Measurements from ENCODE around the gene GCC1. TPM values are rescaled to one million over a fixed set of nuclear protein-coding genes. Genes with fewer than 3 reads are reported as not detected.

GCC1 gene
- total RNA-seq, 3 donors from 2014 or later (not counting 1 experiment from before 2014, with no cell fraction given) = 26.1 to 32.1 (median 28.7) TPM

DNA sequence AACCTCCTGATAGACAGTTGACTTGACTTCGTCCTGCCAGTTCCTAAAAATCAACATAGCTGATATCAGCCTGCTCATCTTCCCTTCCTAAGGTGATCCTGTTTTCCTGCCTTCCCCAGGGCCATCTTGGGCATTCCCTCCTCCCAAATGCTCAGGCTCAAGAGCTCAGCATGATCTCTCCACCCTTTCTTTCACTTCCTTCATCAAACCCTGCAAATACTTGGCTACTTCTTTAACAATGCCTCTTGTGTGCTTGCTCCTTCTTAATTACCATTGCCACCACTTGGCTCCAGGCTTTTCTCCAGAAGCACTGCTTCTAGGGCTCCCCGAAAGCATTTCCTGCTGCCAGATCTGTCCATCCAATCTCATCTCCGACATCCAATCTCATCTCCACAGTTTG lies 15.5 kb upstream of the GCC1 start:
- Mint-ChIP-seq H3K4me3 (no peak overlapping the region), H3K4me1 (no peaks in the 10 kb centered on the region), H3K27me3 (ENCODE audit: low read depth in 2 of 2) (no peaks in the 10 kb centered on the region), H3K27ac (no peak overlapping the region), H3K9me3 (no peaks in the 10 kb centered on the region), H3K36me3 (no peaks in the 10 kb centered on the region)
- WGBS (ENCODE audit: insufficient coverage) = 86% methylated on average over 3 of the region's 3 CpGs
- Histone ChIP-seq H3K36me3 (ENCODE audit: control insufficient read depth, insufficient read depth, low read length) (no peaks in the 10 kb centered on the region), H3K9me3 (ENCODE audit: control insufficient read depth, insufficient read depth, low read length) (no peaks in the 10 kb centered on the region), H3K27ac (ENCODE audit: low read length) (no peak overlapping the region), H3K4me3 (ENCODE audit: low read length) (no peak overlapping the region), H3K27me3 (ENCODE audit: control insufficient read depth, insufficient read depth, low read length) (no peaks in the 10 kb centered on the region), H3K4me1 (ENCODE audit: control insufficient read depth, insufficient read depth, low read length) (no peaks in the 10 kb centered on the region)
- no peak for ATAC-seq
- TF ChIP-seq, protein P1, sequence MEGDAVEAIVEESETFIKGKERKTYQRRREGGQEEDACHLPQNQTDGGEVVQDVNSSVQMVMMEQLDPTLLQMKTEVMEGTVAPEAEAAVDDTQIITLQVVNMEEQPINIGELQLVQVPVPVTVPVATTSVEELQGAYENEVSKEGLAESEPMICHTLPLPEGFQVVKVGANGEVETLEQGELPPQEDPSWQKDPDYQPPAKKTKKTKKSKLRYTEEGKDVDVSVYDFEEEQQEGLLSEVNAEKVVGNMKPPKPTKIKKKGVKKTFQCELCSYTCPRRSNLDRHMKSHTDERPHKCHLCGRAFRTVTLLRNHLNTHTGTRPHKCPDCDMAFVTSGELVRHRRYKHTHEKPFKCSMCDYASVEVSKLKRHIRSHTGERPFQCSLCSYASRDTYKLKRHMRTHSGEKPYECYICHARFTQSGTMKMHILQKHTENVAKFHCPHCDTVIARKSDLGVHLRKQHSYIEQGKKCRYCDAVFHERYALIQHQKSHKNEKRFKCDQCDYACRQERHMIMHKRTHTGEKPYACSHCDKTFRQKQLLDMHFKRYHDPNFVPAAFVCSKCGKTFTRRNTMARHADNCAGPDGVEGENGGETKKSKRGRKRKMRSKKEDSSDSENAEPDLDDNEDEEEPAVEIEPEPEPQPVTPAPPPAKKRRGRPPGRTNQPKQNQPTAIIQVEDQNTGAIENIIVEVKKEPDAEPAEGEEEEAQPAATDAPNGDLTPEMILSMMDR (IDR thresholded peaks at IDR 0.05) = no peak
- intact Hi-C loops (cut with micrococcal nuclease) = no loop called here
- DNase-seq = no peak

DNA sequence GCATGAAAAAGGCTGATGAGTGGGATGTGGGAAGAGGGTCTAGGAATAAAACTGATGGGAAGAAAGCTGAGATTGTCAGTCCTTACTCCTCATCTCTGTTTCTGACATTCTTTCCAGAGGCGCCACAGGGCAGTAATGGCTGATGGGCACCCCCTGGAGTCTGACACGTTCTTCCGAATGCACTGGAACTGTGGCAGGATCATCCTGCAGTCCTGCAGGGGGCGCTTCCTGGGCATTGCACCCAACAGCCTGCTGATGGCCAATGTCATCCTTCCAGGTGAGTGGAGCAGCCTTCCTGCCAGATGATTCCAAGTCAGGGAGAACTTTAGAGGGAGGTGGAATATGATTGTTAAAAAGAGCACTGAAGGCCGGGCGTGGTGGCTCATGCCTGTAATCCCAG lies 12.9 kb upstream of the GCC1 start:
- H3K27me3 Mint-ChIP-seq (ENCODE audit: low read depth in 2 of 2) = no peaks in the 10 kb centered on the region
- Histone ChIP-seq H3K4me1 (ENCODE audit: control insufficient read depth, insufficient read depth, low read length) (no peaks in the 10 kb centered on the region), H3K36me3 (ENCODE audit: control insufficient read depth, insufficient read depth, low read length) (no peaks in the 10 kb centered on the region), H3K4me3 (ENCODE audit: low read length) (no peak overlapping the region), H3K27ac (ENCODE audit: low read length) (no peak overlapping the region), H3K27me3 (ENCODE audit: control insufficient read depth, insufficient read depth, low read length) (no peaks in the 10 kb centered on the region), H3K9me3 (ENCODE audit: control insufficient read depth, insufficient read depth, low read length) (no peaks in the 10 kb centered on the region)
- no peaks in the 10 kb centered on the region for H3K9me3 Mint-ChIP-seq
- H3K36me3 Mint-ChIP-seq = no peaks in the 10 kb centered on the region
- TF ChIP-seq, protein P1 (IDR thresholded peaks at IDR 0.05) = no peak
- intact Hi-C loops (cut with micrococcal nuclease) = no loop called here
- DNase-seq = peak in 1 of 2 donors; percentile 20
- H3K27ac Mint-ChIP-seq = no peak overlapping the region
- no peaks in the 10 kb centered on the region for H3K4me1 Mint-ChIP-seq
- ATAC-seq = no peak
- H3K4me3 Mint-ChIP-seq = no peak overlapping the region
- WGBS (ENCODE audit: insufficient coverage) = 80% methylated on average over 6 of the region's 6 CpGs

DNA sequence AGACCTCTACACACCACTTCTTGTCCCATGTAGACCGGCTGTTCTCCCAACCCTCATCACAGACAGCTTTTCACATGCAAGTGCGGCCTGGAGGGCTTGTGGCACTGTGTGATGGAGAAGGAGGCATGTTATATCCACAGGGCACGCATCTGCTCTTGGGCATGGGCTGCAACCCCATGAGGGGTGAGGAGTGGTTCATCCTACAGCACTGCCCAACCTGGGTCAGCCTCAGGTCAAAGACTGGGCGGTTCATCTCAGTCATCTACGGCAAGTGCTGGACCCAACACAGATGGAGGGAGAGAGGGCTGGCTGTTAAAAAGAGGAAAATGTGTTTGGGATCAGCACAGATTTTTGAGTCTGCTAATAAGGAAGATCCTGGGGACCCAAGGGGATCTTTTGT lies 10.3 kb upstream of the GCC1 start:
- H3K27me3 Mint-ChIP-seq (ENCODE audit: low read depth in 2 of 2) = no peaks in the 10 kb centered on the region
- intact Hi-C loops (cut with micrococcal nuclease) = no loop called here
- no peaks in the 10 kb centered on the region for H3K27me3 ChIP-seq (ENCODE audit: control insufficient read depth, insufficient read depth, low read length)
- no peak for DNase-seq
- WGBS (ENCODE audit: insufficient coverage) = 97% methylated on average over 3 of the region's 5 CpGs
- no peak for ATAC-seq
- no peaks in the 10 kb centered on the region for H3K4me1 ChIP-seq (ENCODE audit: control insufficient read depth, insufficient read depth, low read length)
- peaks cover 0 to 6% of the 10 kb centered on the region in 2 donors for H3K4me1 Mint-ChIP-seq
- H3K36me3 Mint-ChIP-seq = no peaks in the 10 kb centered on the region
- H3K9me3 ChIP-seq (ENCODE audit: control insufficient read depth, insufficient read depth, low read length) = no peaks in the 10 kb centered on the region
- TF ChIP-seq, protein P1 (IDR thresholded peaks at IDR 0.05) = no peak
- no peaks in the 10 kb centered on the region for H3K9me3 Mint-ChIP-seq
- no peak overlapping the region for H3K4me3 ChIP-seq (ENCODE audit: low read length)
- H3K36me3 ChIP-seq (ENCODE audit: control insufficient read depth, insufficient read depth, low read length) = peaks cover 11% of the 10 kb centered on the region
- no peak overlapping the region for H3K27ac ChIP-seq (ENCODE audit: low read length)
- no peak overlapping the region for H3K4me3 Mint-ChIP-seq
- H3K27ac Mint-ChIP-seq = no peak overlapping the region

DNA sequence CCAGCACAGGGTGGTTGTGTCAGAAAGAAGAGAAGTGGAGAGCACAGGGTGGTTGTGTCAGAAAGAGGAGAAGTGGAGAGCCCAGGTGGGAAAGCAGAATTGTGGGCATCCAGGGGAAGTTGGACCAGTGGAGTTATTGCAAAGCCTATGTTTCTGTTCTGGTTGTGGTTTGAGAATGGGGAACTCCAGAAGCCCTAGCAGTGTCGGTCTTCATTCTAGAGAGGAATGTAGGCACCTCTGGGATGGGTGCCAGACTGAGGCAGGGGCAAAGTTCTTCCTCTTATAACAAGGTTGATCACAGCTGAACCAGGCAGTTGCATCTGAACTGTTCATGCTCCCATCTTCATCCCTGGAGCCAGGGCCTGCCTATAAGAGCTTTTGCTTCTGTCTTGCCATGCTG lies 9.1 kb upstream of the GCC1 start:
- Mint-ChIP-seq H3K9me3 (no peaks in the 10 kb centered on the region), H3K4me1 (peaks cover 7 to 13% of the 10 kb centered on the region in 2 donors), H3K27me3 (ENCODE audit: low read depth in 2 of 2) (no peaks in the 10 kb centered on the region), H3K36me3 (no peaks in the 10 kb centered on the region), H3K27ac (no peak overlapping the region), H3K4me3 (no peak overlapping the region)
- peak in 1 of 3 donors; percentile 64 for ATAC-seq
- Histone ChIP-seq H3K9me3 (ENCODE audit: control insufficient read depth, insufficient read depth, low read length) (no peaks in the 10 kb centered on the region), H3K4me3 (ENCODE audit: low read length) (no peak overlapping the region), H3K27me3 (ENCODE audit: control insufficient read depth, insufficient read depth, low read length) (no peaks in the 10 kb centered on the region), H3K27ac (ENCODE audit: low read length) (no peak overlapping the region), H3K36me3 (ENCODE audit: control insufficient read depth, insufficient read depth, low read length) (peaks cover 16% of the 10 kb centered on the region), H3K4me1 (ENCODE audit: control insufficient read depth, insufficient read depth, low read length) (peaks cover 2% of the 10 kb centered on the region)
- WGBS (ENCODE audit: insufficient coverage) = 0% methylated on average over 1 of the region's 1 CpG
- no peak for DNase-seq
- intact Hi-C loops (cut with micrococcal nuclease) = no loop called here
- TF ChIP-seq, protein P1 (IDR thresholded peaks at IDR 0.05) = no peak
